OCI-LY1 (cell line): ENCODE data around the gene PTPRD.

Experiments
- H2AFZ ChIP-seq: fragments of 200-600 bp; sonication (generic), shearing (Covaris generic); 2 replicates; pipeline ENCODE4 v1.6.0; 2014; ENCODE audit warnings: antibody characterized with exemption, mild to moderate bottlenecking, low read length
- H3F3A ChIP-seq: fragments of 200-600 bp; sonication (generic), shearing (Covaris generic); 2 replicates; pipeline ENCODE4 v1.6.0; 2014; ENCODE audit warnings: mild to moderate bottlenecking, antibody characterized with exemption, low read length, moderate library complexity; ENCODE audit not compliant: insufficient read depth
- H3K27ac ChIP-seq: fragments of 200-600 bp; sonication (generic); 2 replicates; pipeline ENCODE4 v1.5.1; 2014; ENCODE audit warnings: low read length, mixed run types, mild to moderate bottlenecking, low read depth; ENCODE audit not compliant: poor library complexity, severe bottlenecking
- H3K27me3 ChIP-seq: fragments of 200-600 bp; sonication (generic); 2 replicates; pipeline ENCODE4 v1.6.0; 2014; ENCODE audit warnings: antibody characterized with exemption, mild to moderate bottlenecking, low read length, moderate library complexity; ENCODE audit not compliant: insufficient read depth
- H3K36me3 ChIP-seq: fragments of 200-600 bp; sonication (generic); 2 replicates; pipeline ENCODE4 v1.6.1; 2014; ENCODE audit warnings: mild to moderate bottlenecking, antibody characterized with exemption, low read length, moderate library complexity, mixed read lengths; ENCODE audit not compliant: insufficient read depth
- H3K4me1 ChIP-seq: fragments of 200-600 bp; sonication (generic); 2 replicates; pipeline ENCODE4 v1.5.1; 2014; ENCODE audit warnings: mild to moderate bottlenecking, low read length, moderate library complexity; ENCODE audit not compliant: insufficient read depth, severe bottlenecking
- H3K4me2 ChIP-seq: fragments of 200-600 bp; sonication (generic), shearing (Covaris generic); 2 replicates; pipeline ENCODE4 v1.6.1; 2014; ENCODE audit warnings: low read length
- H3K4me3 ChIP-seq: fragments of 200-600 bp; sonication (generic); 2 replicates; pipeline ENCODE4 v1.5.1; 2014; ENCODE audit warnings: low read length, low read depth, mild to moderate bottlenecking, mixed read lengths; ENCODE audit not compliant: poor library complexity, severe bottlenecking
- H3K79me2 ChIP-seq: fragments of 200-600 bp; shearing (Covaris generic); 2 replicates; pipeline ENCODE4 v1.6.1; 2016; ENCODE audit warnings: mixed run types, low read length, mixed read lengths; ENCODE audit not compliant: insufficient read depth
- H3K9ac ChIP-seq: fragments of 200-600 bp; sonication (generic), shearing (Covaris generic); 2 replicates; pipeline ENCODE4 v1.6.1; 2014; ENCODE audit warnings: mild to moderate bottlenecking, low read length, mixed read lengths
- H3K9me2 ChIP-seq: fragments of 200-600 bp; sonication (generic), shearing (Covaris generic); 2 replicates; pipeline ENCODE4 v1.6.1; 2014; ENCODE audit warnings: low read depth, mild to moderate bottlenecking, low read length, mixed read lengths
- H3K9me3 ChIP-seq: fragments of 200-600 bp; shearing (Covaris generic); 2 replicates; pipeline ENCODE4 v1.6.1; 2014; ENCODE audit warnings: low read length, mixed read lengths
- H4K20me1 ChIP-seq: fragments of 200-600 bp; sonication (generic), shearing (Covaris generic); 2 replicates; pipeline ENCODE4 v1.6.0; 2016; ENCODE audit warnings: mild to moderate bottlenecking, low read length; ENCODE audit not compliant: insufficient read depth
- EZH2 ChIP-seq: fragments of 200-600 bp; sonication (generic), shearing (Covaris generic); IDR thresholded peaks from 2 replicates; pipeline ENCODE4 v1.8.0; 2017; ENCODE audit warnings: borderline replicate concordance, mixed run types, mild to moderate bottlenecking, antibody characterized with exemption, low read length, moderate library complexity, mixed read lengths
- TF ChIP-seq, protein P1 (sequence below): fragments of 200-600 bp; sonication (generic), shearing (Covaris generic); IDR thresholded peaks from 2 replicates; pipeline ENCODE4 v1.5.1; 2017; ENCODE audit warnings: mild to moderate bottlenecking, antibody characterized with exemption, low read length, moderate library complexity, mixed read lengths

Gene PTPRD

DNA sequence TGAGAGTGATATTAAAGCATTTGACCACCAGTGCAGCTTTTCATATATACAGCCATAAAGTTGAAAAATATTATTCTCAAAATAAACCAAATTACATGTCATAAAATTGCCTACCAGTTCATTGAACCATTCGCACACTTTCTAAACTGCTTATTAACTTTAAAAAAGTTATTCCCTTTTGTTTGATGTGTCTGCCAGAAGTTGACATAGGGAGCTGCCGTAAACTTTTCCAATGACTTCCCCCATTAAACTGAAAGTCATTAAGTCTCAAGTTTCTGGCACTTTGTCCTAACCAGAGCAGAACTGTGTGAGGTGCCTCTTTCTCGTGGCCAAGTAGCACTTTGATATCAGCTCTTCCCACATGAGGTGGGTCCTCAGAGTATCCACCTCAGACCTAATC is 2231.2 kb downstream of the PTPRD start:
- Histone ChIP-seq H3K4me3 (no peak overlapping the region), H3F3A (no peaks in the 10 kb centered on the region), H3K27ac (no peak overlapping the region), H4K20me1 (no peaks in the 10 kb centered on the region; the same call in 1 of the 2 replicates), H3K27me3 (no peaks in the 10 kb centered on the region), H3K9ac (no peak overlapping the region), H3K79me2 (no peaks in the 10 kb centered on the region), H3K4me1 (no peaks in the 10 kb centered on the region), H2AFZ (no peak overlapping the region), H3K4me2 (no peak overlapping the region), H3K9me2 (no peaks in the 10 kb centered on the region), H3K36me3 (no peaks in the 10 kb centered on the region), H3K9me3 (no peaks in the 10 kb centered on the region)
- TF ChIP-seq, protein P1, sequence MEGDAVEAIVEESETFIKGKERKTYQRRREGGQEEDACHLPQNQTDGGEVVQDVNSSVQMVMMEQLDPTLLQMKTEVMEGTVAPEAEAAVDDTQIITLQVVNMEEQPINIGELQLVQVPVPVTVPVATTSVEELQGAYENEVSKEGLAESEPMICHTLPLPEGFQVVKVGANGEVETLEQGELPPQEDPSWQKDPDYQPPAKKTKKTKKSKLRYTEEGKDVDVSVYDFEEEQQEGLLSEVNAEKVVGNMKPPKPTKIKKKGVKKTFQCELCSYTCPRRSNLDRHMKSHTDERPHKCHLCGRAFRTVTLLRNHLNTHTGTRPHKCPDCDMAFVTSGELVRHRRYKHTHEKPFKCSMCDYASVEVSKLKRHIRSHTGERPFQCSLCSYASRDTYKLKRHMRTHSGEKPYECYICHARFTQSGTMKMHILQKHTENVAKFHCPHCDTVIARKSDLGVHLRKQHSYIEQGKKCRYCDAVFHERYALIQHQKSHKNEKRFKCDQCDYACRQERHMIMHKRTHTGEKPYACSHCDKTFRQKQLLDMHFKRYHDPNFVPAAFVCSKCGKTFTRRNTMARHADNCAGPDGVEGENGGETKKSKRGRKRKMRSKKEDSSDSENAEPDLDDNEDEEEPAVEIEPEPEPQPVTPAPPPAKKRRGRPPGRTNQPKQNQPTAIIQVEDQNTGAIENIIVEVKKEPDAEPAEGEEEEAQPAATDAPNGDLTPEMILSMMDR = no peak
- no peak for TF ChIP-seq EZH2

DNA sequence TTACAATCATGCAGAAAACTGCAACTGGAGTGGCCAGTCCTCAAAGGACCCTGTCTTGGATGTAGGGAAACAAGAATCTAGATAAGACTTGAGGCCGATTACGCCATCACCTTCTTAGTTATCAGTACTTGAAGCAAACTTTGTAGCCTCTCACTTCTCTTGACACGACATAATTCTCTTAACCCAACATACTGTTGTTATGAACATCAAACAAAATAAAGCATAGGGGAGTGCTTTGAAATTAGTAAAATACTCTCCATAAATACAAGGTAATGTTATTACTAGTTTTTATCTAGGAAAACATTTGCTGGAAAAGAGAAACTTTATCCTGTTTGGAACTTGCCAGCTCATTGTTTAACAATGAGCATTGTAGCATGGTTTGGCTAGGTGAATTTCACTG is 2238.3 kb downstream of the PTPRD start:
- H3K27me3 ChIP-seq = no peaks in the 10 kb centered on the region

DNA sequence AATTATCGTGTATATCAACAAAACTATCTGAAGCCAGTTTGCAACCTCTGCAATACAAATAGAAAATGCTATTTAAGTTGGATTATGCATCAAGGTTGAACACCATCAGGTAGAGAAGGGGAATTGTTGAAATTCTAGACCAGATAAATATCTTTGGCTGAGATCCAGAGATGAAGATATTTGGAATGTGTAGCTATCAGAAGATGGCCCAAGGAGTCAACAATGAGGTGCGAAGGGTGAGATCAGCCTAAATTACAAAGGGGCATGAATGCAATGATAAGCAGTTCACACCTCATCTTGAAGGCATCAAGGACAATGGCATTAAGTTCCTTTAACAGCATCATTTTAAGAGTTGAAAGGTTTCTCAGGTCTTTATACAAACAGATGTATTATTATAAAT is 2241.1 kb downstream of the PTPRD start:
- Histone ChIP-seq H2AFZ (no peak overlapping the region), H3K9ac (no peak overlapping the region), H3K4me1 (no peaks in the 10 kb centered on the region), H3K79me2 (no peaks in the 10 kb centered on the region), H3K36me3 (no peaks in the 10 kb centered on the region), H3K9me3 (no peaks in the 10 kb centered on the region), H3K27ac (no peak overlapping the region), H3K9me2 (no peaks in the 10 kb centered on the region), H3K27me3 (no peaks in the 10 kb centered on the region), H3F3A (no peaks in the 10 kb centered on the region), H3K4me3 (no peak overlapping the region), H3K4me2 (no peak overlapping the region), H4K20me1 (no peaks in the 10 kb centered on the region)
- no peak for TF ChIP-seq EZH2
- TF ChIP-seq, protein P1 = no peak

More for the DNA sequence above, 2238.3 kb downstream of the PTPRD start:
- Histone ChIP-seq H3K4me1 (no peaks in the 10 kb centered on the region), H3K9me2 (no peaks in the 10 kb centered on the region), H3K9ac (no peak overlapping the region), H3F3A (no peaks in the 10 kb centered on the region), H3K9me3 (no peaks in the 10 kb centered on the region), H2AFZ (no peak overlapping the region), H3K27ac (no peak overlapping the region), H3K4me3 (no peak overlapping the region), H3K79me2 (no peaks in the 10 kb centered on the region), H3K4me2 (no peak overlapping the region), H4K20me1 (no peaks in the 10 kb centered on the region; the same call in 1 of the 2 replicates), H3K36me3 (no peaks in the 10 kb centered on the region)
- no peak for TF ChIP-seq EZH2
- TF ChIP-seq, protein P1 = no peak
